H1 (cell line): ENCODE data around the gene TNS3.

Source experiments
- CEBPB ChIP-seq: IDR thresholded peaks from 2 replicates; pipeline ENCODE4 v1.6.1; 2012; ENCODE audit warnings: low read depth, low read length
- CTCF ChIP-seq, 3 experiments: IDR thresholded peaks; 1 replicate in 2 of 3; 2 replicates in 1 of 3; pipeline versions ENCODE4 v1.5.1 to v1.6.1; 2011; ENCODE audit warnings: low read length in 3 of 3, mild to moderate bottlenecking in 3 of 3, inconsistent platforms in 2 of 3, low read depth in 1 of 3, moderate library complexity in 1 of 3; ENCODE audit not compliant: insufficient read depth in 1 of 3; ENCODE audit errors: control extremely low read depth in 1 of 3
- EP300 ChIP-seq, 2 experiments: IDR thresholded peaks; 1 replicate in 1 of 2; 2 replicates in 1 of 2; pipeline ENCODE4 v1.6.1; 2011 to 2012; ENCODE audit warnings: low read depth in 2 of 2, low read length in 2 of 2, mild to moderate bottlenecking in 2 of 2, borderline replicate concordance in 1 of 2, inconsistent platforms in 1 of 2, moderate library complexity in 1 of 2
- EZH2 ChIP-seq: fragments of 200-600 bp; sonication (generic); IDR thresholded peaks from 2 replicates; pipeline ENCODE4 v1.7.1; 2012; ENCODE audit warnings: low read depth, mild to moderate bottlenecking, moderate library complexity, low read length, inconsistent platforms; ENCODE audit not compliant: severe bottlenecking
- GABPA ChIP-seq: IDR thresholded peaks from 2 replicates; pipeline ENCODE4 v1.6.1; 2011; ENCODE audit warnings: mild to moderate bottlenecking, low read length, moderate library complexity, borderline replicate concordance; ENCODE audit not compliant: insufficient read depth
- KDM1A ChIP-seq: fragments of 200-600, 300-600 bp; sonication (generic); IDR thresholded peaks from 2 replicates; pipeline ENCODE4 v1.7.1; 2016; ENCODE audit warnings: mild to moderate bottlenecking, low read length, borderline replicate concordance
- MAFK ChIP-seq: IDR thresholded peaks from 2 replicates; pipeline ENCODE4 v1.6.1; 2012; ENCODE audit warnings: low read depth, mild to moderate bottlenecking, improper control_type of control experiment, low read length
- POLR2AphosphoS5 ChIP-seq: IDR thresholded peaks from 2 replicates; pipeline ENCODE4 v1.6.1; 2011; ENCODE audit warnings: low read depth, low read length
- RXRA ChIP-seq: IDR thresholded peaks from 2 replicates; pipeline ENCODE4 v1.6.1; 2011; ENCODE audit warnings: low read depth, mild to moderate bottlenecking, low read length, moderate library complexity; ENCODE audit not compliant: insufficient read depth
- SP2 ChIP-seq: IDR thresholded peaks from 2 replicates; pipeline ENCODE4 v1.6.1; 2012; ENCODE audit warnings: mild to moderate bottlenecking, low read length, inconsistent platforms
- SUZ12 ChIP-seq: fragments of 200-600 bp; sonication (generic); IDR thresholded peaks from 2 replicates; pipeline ENCODE4 v1.6.1; 2012; ENCODE audit warnings: mild to moderate bottlenecking, inconsistent platforms, low read length, moderate library complexity, mixed read lengths
- TEAD4 ChIP-seq: IDR thresholded peaks from 2 replicates; pipeline ENCODE4 v1.6.1; 2012; ENCODE audit warnings: low read depth, low read length, inconsistent platforms, mixed read lengths
- YY1 ChIP-seq: IDR thresholded peaks from 2 replicates; pipeline ENCODE4 v1.6.1; 2011; ENCODE audit warnings: low read depth, mild to moderate bottlenecking, low read length

GRCh38 chr7:47253650-47254080 is 328.2 kb downstream of the TNS3 start:
- TF ChIP-seq SUZ12 (no peak), CTCF (IDR thresholded peaks at IDR 0.05; ENCODE audit: control extremely low read depth in 1 of 3, insufficient read depth in 1 of 3, low read depth in 1 of 3, low read length in 3 of 3) (no peak), POLR2AphosphoS5 (no peak), SP2 (no peak), KDM1A (no peak), EZH2 (no peak), RXRA (no peak), YY1 (no peak), GABPA (no peak), CEBPB (no peak), MAFK (no peak), EP300 (IDR thresholded peaks at IDR 0.05; ENCODE audit: borderline replicate concordance in 1 of 2, low read depth in 2 of 2, low read length in 2 of 2) (no peak), TEAD4 (no peak)
